Measurements from ENCODE around the gene KCTD1.
A peak's percentile ranks its signal among the peaks of the same experiment; 100 is the strongest.

KCTD1 gene

GRCh38 chr18:26424428-26425147 lies 123.8 kb downstream of the KCTD1 start:
- no peak for DNase-seq

GRCh38 chr18:26422472-26423162 lies 125.7 kb downstream of the KCTD1 start:
- DNase-seq = no peak

- no peak for DNase-seq
Measured at GRCh38 chr18:26421931-26422330, 126.4 kb downstream of the KCTD1 start.

- no peak for DNase-seq
Measured at GRCh38 chr18:26421503-26421902, 126.8 kb downstream of the KCTD1 start.

GRCh38 chr18:26419746-26420145 lies 128.6 kb downstream of the KCTD1 start:
- no peak for DNase-seq

- DNase-seq = no peak
Measured at GRCh38 chr18:26418225-26418624, 130.1 kb downstream of the KCTD1 start.

GRCh38 chr18:26417190-26417589 lies 131.2 kb downstream of the KCTD1 start:
- no peak for DNase-seq

- no peak for DNase-seq
Measured at GRCh38 chr18:26416652-26417150, 131.7 kb downstream of the KCTD1 start.

GRCh38 chr18:26415631-26416030 lies 132.7 kb downstream of the KCTD1 start:
- DNase-seq = no peak

GRCh38 chr18:26414901-26415440 lies 133.4 kb downstream of the KCTD1 start:
- no peak for DNase-seq

GRCh38 chr18:26409091-26409490 lies 139.3 kb downstream of the KCTD1 start:
- DNase-seq = no peak

GRCh38 chr18:26407736-26408601 lies 140.4 kb downstream of the KCTD1 start:
- no peak for DNase-seq

- no peak for DNase-seq
Measured at GRCh38 chr18:26406854-26407517, 141.4 kb downstream of the KCTD1 start.

GRCh38 chr18:26406324-26406723 lies 142.0 kb downstream of the KCTD1 start:
- DNase-seq = peak; percentile 62

- DNase-seq = peak; percentile 56
Measured at GRCh38 chr18:26405190-26405801, 143.1 kb downstream of the KCTD1 start.
